T-helper 2 cell treated with Interferon-gamma antibody and Interleukin-4, amounts not matched to agents 100 ng/mL and 5 ng/mL, for 36 hours (primary cell): Measurements from ENCODE around the gene MAGI3. TPM values are rescaled to one million over a fixed set of nuclear protein-coding genes. Genes with fewer than 3 reads are reported as not detected.
"Not testable (repeated sequence)": the region's sequence is repeated elsewhere in the genome, so short reads cannot be mapped to it uniquely, and the experiment has no call there.

Experiments
- intact Hi-C: fragments of 100-400 bp; cut with micrococcal nuclease; formaldehyde crosslinking; loops from one replicate; pipeline ENCODE4 v1.15.1; 2023
- total RNA-seq: library from RNA; stranded (reverse); gene quantifications from 2 replicates; pipeline ENCODE4 v1.2.3, GENCODE V29; 2022

MAGI3 gene
- total RNA-seq, 1 donor from 2014 or later = 5.9 TPM

DNA sequence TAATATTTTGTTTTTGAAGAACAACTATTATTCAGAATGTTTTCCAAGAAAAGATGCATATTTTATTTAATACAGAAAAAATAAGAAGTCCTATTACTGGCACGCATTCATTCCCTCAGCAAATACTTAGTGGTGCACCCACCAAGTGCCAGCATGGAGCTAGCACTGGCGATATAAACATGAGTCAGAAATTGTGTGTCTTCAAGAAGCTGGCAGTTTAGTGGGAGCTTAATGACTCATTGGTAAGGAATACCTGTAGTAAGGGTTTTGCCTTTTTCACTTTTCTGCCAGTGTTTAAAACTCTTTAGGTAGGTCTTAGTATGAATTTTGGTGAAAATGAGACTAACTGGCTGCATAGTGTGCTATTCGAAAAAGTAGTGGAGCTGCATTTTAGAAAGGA, 6.3 kb downstream of the MAGI3 start:
- intact Hi-C loops = loop anchor here (10.0 kb wide), 1 partner anchor 252 kb away; no protein-coding TSS in a partner anchor

DNA sequence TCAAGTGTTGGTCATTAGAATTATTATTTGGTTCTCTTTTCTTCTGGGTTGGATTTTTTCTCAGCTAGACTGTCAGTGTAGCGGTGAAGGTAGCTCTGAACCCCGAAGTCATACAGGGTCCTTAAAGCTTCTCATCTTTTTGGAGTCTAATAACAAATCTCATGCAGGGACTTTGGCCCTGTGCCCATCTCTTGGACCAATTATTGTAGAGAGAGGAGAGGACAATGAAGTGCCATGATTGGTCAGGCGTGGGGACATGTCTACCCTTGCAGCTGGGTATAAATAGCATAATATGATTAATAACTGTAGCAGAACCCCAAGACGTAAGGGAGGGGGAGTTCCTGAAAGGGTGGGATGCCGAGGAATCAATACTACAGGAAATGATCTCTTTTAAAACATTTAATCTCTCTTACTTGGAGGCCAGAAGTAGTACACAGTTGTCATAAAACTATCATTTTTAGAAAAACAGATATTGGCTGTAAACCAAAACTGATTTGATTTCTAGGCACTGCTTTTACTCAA, 8.8 kb downstream of the MAGI3 start:
- intact Hi-C loops = loop anchor here (10.0 kb wide), 1 partner anchor 254 kb away; no protein-coding TSS in a partner anchor

DNA sequence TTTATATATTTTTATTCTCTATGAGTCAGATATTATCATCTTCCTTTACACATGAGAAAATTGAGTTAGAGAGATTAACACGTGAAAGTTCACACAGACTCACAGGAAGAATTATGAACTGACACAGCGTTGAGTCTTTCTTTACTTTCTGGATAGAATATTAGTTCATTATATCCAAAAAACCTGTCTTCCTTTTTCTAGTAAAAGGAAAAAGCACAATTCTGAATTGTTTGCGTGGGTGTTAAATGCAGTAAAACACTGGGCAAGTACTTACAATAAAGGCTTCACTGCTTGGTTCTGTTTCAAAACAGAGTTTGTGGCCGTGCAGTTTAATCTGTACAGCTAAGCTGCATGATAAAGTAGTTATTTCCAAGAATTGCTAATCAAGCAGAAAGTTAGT, 10.8 kb downstream of the MAGI3 start:
- intact Hi-C loops = no loop called here

DNA sequence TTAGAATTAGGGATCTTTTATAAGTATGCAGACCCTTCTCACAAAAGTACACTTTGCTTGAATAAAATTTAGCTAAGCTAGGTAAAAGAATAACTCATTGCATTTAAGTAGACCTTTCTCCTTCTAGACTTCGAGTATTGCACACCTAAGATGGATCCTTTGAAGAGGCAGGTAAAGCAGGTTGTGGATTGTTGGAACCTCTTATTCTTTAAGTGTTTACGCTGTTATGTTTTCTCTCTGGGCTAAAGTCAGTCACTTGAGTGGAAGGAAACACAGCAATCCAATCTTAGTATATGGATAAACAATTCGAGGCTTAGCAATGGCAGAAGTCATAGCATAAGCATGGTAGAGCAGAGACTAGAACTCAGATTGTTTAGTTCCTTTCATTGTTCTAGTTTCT, 11.4 kb downstream of the MAGI3 start:
- intact Hi-C loops = no loop called here

DNA sequence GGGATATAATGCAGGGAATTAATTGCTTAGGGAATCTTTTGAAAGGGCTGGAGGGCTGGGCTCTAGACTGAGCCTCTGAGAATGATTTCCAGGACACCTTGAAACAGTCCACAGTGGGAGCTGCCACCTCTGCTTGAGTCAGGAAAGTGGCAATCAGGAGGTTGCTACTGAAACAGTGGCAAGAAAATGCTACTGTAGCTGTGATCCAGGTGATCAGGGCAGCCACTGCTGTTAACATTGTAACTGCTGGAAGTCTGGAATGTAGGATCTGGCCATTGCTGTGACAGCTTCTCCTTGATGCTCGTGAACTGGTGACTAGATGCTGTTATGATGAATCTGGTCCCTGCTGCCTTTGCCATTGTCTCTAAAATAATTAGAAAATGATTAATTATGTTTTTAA, 12.8 kb downstream of the MAGI3 start:
- intact Hi-C loops = no loop called here

DNA sequence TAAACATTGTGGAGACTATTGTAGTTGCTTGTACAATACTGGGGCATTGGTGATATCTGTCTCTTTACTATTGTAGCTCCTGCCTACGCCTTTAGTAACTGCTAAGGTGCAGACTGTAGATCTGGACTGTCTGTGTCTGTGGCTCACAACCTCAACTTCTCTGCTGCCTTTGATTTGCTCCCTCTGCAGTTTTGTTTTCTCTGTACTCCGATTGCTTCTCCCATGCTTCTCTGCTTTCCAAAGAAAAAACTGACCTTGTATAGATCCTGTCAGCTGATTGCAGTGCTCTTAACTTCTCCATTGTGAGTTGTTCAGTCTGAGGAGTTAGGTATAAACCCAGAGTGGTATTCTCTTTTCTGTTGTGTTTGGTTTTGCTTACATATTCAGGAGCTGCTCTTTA, 15.3 kb downstream of the MAGI3 start:
- intact Hi-C loops = no loop called here

DNA sequence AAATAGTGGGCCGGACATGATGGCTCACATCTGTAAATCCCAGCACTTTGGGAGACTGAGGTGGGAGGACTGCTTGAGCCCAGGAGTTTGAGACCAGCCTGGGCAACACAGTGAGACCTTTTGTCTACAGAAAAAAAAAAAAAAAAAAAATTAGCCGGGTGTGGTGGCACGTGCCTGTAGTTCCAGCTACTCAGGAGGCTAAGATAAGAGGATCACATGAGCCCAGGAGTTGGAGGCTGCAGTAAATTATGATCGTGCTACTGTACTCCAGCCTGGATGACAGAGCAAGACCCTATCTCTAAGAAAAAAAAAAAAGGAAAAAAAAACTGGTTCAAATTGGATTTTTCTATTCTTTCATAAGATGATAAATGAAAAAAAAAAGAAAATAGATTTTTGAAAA, 15.8 kb downstream of the MAGI3 start:
- intact Hi-C loops = not testable (repeated sequence)

DNA sequence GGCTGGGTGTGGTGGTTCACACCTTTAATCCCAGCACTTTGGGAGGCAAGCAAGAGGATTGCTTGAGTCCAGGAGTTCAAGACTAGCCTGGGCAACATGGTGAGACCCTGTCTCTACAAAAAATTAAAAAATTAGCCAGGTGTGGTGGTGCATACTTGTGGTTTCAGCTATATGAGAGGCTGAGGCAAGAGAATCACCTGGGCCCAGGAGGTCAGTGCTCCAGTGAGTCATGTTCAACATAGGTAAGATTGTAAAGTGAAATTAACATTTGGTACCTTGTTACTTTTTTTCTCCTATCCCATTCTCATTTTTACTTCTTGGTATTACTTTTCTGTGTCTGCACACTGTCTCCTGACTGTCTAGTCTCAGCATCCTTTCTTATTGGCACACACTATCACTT, 19.0 kb downstream of the MAGI3 start:
- intact Hi-C loops = no loop called here

DNA sequence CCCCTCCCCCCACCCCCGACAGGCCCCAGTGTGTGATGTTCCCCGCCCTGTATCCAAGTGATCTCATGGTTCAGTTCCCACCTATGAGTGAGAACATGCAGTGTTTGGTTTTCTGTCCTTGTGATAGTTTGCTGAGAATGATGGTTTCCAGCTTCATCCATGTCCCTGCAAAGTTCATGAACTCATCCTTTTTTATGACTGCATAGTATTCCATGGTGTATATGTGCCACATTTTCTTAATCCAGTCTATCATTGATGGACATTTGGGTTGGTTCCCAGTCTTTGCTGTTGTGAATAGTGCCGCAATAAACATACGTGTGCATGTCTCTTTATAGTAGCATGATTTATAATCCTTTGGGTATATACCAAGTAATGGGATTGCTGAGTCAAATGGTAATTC, 21.7 kb downstream of the MAGI3 start:
- intact Hi-C loops = not testable (repeated sequence)

DNA sequence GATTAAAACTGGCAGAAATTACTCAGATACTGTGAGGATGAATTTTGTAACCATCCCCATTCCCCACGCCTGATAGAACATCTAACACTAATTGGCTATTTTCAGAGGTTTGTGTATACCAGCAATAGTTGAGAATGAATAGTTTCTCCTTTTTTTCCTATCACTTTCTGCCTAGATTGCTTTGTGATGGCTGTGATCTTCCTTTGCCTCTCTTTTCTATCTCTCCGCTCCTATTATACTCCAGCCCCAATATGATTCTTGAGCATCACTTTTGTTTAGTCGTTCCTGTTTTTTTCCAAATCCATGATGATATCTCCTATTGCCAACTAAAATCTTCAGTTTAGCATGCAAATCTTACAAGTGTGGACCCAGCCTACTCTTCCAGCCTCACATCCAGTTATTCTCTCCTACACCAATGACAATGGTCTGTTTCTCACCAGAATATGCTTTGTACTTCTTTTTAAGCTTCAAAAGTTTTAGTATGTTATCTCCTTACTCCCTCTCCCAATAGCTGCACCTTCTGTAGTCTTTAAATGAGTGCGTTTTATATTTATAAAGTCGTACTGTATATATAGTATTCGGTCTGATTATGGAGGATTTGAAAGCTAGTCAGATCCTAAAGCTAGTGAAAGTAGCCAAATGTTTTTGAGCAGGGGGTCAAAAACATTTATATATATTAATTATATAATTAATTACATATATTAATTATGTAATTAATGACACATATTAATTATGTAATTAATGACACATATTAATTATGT, 25.2 kb downstream of the MAGI3 start:
- intact Hi-C loops = loop anchor here (2.0 kb wide), 1 partner anchor 25 kb away; the partner anchor contains the start of gene MAGI3

DNA sequence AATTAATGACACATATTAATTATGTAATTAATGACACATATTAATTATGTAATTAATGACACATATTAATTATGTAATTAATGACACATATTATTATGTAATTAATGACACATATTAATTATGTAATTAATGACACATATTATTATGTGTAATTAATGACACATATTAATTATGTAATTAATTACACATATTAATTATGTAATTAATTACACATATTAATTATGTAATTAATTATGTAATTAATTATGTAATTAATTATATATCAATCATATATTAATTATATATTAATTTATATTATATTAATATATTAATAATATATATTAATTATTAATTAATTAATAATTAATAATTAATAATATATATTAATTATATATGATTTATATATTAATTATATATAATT, 25.8 kb downstream of the MAGI3 start:
- intact Hi-C loops = not testable (repeated sequence)

DNA sequence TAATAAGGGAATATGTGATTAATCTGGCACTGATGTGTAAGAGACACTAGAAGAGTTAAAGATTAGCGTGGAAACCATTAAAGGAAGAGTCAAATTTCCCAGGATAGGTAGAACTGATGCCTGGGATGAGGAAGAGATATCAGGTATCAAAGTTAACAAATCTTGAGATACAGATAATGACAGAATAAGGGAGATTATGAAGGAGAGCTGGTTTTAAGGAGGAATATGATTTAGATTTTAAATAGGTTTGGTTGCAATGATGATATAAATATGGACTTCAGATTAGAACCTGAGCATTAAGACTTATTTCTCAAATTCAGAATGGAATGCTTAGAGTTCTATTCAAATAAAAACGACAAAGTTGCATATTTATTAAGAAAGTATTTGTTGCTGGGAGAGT, 26.2 kb downstream of the MAGI3 start:
- intact Hi-C loops = no loop called here

DNA sequence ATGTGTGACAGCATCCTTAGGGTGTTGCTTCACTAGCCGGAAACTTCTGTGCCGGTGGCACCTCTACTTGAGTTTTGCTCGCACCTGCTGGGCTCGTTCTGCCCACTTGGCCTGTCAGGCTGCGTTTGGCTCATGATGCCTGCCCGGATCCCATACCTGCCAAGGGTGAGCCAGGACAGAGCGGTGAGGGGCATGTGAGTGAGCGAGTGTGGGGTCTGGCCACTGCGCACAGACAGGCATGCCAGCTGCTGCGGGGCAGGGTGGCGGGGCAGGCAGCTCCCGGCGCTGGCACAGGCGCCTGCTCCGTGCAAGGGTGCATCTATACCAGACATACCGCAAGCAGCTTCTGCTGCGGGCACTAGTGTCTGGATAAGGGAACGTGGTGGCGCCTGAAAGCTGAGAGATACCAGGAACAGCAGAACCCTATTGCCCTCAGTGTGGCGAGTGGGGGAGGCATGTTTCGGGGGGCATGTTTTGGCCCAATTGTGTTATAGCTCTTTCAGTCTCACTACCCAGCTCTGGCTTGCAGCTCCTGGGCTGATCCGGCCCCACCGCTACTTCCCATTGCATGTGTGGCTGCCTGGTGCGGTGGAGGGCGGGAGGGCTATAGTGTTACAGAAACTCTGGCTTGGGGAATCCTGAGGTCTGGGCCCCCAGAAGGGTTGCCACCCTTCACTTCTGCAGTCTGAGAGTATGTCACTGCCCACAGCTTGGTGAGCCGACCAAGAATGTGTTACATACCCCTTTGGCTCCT, 32.2 kb downstream of the MAGI3 start:
- intact Hi-C loops = no loop called here

DNA sequence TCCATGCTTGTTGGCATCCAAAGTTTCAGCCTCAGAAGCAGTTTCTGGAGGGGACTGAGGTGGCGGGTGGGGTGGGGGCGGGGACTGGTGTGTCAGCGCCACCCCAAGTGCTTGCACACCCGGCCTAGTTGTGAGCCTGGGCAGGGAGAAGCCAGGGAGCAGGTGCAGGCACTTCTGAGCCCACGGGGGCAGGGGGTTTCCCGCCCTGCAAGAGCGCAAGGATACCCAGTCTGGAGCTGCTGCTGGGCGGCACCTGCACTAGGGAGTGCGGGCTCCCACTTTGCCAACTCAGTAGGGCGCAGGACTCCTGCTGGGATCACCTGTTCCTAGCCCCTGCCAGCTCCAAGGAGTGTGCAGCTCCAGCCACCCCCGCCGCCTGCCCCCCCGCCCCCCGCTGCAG, 33.5 kb downstream of the MAGI3 start:
- intact Hi-C loops = no loop called here

DNA sequence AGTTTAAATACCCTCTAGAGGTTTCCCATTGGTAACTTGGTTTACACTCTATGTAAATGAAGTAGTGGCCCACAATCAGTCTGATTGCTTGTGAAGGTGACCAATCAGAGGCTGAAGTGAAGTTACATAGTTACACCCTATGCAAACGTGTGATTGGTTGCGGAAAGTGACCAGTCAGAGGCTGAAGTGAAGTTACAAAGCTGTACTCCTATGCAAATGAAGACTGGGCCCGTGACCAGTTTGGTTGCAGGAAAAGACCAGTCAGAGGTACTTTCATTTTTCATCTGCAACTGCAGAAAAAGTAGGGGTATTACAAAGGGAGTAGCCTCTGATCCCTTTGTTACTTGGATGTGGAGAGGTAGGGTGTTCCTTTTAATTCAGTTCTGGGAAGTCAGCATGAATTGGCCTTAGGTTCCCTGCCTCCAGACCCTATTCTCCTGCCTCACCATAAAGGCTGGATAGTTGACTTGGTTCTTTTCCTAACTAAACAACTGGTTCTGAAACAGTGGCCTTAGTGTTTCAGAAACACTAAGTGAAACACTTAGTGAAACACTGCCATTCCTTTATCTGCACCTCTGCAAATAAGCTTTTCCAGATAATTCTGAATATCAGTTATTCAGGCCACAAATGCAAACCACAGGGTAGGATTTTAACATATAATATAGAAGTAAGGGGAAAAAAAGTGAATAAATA, 39.3 kb downstream of the MAGI3 start:
- intact Hi-C loops = no loop called here

DNA sequence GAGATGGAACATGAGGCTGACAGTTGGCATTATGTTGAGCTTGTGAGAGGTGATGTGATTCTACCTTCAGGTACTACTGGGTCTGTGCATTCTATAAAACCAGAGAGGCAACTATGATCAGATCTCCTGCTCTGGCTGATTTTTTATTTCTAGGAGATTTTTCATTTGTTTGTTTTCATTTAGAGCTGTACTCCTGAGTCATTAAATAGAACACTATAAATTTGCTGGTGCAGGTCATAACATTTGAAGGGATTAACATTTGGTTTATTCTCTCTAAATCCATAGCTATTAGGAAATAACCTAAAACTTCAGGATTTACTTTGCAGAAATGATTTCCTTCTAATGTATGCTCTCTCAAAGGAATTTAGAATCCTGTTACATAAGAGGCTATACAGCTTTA, 42.9 kb downstream of the MAGI3 start:
- intact Hi-C loops = no loop called here

DNA sequence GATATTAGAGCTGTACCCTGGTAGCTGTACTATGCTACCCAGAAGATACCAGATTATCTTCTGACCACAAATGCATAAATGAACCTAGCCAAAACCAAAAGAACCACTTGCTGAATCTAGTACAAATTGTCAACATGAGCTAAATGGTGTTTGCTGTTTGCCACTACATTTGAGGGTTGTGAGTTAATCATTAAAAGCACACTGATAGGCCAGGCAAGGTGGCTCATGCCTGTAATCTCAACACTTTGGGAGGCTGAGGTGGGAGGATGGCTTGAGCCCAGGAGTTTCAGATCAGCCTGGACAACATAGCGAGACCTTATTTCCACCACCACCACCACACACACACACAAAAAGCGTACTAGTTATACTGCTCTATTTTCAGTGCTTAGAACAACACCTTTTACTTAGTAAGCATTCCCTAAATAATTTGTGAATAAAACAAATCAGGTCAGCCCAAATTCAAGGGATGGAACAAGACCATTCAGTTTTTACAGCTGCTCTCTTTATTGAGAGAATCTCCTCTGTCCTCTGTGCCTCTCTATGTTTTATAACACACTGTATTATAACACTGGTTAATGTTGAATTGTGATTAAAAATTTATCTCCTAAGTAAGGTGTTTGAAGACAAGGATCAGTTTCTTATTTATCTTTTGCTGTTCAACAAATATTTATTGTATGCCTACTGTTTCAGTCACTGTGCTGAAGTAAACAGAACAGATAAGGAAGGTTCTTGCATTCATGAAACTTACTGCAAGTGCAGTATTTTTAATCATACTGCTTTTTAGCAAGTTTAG, 44.0 kb downstream of the MAGI3 start:
- intact Hi-C loops = no loop called here

DNA sequence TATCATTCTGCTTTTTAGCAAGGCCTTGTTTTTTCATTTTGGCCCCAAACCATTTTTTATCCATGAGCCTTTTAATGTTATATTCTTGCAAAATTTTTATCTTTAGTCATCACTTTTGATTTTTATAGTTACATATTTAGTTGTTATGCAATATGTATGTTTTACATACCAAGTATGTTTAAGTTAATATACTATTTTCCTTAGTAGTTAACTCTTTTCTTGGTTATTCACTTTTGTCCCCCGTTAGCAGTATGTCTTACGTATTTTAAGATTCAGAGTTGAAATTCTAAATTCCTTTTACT, 44.5 kb downstream of the MAGI3 start:
- intact Hi-C loops = no loop called here

DNA sequence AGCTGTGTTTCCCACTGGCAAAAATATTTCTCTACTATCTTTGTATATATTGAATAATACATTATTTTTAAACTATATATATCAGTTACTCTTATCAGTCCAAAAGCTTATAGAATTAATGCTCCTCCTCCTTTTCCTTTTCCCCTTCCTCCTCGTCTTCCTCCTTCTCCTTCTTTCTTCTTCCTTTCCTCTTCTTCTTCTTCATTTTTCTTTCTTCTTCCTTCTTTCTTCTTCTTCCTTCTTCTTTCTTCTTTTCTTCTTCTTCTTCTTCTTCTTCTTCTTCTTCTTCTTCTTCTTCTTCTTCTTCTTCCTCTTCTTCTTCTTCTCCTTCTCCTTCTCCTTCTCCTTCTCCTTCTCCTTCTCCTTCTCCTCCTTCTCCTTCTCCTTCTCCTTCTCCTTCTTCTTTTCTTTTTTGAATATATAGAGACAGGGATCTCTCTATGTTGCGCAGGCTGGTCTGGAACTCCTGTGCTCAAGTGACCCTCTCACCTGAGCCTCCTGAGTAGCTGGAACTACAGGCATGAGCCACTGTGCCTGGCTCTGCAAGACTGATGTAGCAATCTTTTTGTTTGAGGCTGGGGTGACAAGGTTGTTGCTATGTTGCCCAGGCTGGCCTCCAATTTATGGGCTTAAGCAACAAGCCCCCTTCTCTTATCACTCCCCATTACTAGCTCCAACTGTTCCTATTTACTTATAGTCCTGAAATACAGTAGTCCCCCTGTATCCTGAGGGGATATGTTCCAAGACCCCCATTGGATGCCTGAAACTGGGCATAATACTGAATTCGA, 47.4 kb downstream of the MAGI3 start:
- intact Hi-C loops = no loop called here

DNA sequence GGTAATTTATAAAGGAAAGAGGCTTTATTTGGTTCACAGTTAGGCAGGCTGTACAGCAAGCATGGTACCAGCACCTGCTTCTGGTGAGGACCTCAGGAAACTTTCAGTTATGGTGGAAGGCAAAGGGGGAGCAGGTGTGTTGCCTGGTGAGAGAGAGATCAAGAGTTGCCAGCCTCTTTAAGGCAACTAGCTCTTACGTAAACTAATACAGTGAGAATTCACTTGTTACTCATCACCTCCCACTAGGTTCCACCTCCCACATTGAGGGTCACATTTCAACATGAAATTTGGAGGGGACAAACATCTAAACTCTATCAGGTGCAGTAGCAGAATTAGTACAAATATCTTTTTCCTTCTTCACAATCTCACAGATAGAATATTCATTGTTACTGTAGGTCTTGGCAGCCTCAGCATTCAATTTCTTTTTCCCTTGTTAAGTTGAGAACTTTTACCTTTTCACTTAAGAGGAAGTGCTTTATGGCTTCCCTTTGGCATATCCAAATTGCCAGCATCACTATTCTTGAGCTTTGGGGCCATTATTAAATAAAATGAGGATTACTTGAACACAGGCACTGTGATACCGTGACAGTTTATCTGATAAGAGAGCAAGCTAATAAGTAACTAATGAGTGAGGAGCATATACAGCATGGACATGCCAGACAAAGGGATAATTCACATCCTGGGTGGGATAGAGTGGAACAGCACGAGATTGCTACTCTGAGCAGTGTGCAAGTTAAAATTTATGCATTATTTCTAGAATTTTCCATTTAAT, 48.4 kb downstream of the MAGI3 start:
- intact Hi-C loops = no loop called here
